Stimulated activated CD4-positive, alpha-beta T cell treated with anti-CD3 and anti-CD28 coated beads, Interleukin-4, amount 100 ng/mL, for 4 hours (primary cell): ENCODE data around the gene EPS15.
"Not testable (repeated sequence)": the region's sequence is repeated elsewhere in the genome, so short reads cannot be mapped to it uniquely, and the experiment has no call there.

Source experiments
- DNase-seq, 2 experiments: peaks; one replicate each; pipeline ENCODE4 v3.0.0-alpha.2; 2020

Gene EPS15

GRCh38 chr1:51519048-51519864 is at the start of gene EPS15:
TSS of gene EPS15 (minus strand) at chr1:51519266. CDS start at chr1:51519231, 35 bp downstream.
- DNase-seq: peak; percentile 79 to 92

DNA sequence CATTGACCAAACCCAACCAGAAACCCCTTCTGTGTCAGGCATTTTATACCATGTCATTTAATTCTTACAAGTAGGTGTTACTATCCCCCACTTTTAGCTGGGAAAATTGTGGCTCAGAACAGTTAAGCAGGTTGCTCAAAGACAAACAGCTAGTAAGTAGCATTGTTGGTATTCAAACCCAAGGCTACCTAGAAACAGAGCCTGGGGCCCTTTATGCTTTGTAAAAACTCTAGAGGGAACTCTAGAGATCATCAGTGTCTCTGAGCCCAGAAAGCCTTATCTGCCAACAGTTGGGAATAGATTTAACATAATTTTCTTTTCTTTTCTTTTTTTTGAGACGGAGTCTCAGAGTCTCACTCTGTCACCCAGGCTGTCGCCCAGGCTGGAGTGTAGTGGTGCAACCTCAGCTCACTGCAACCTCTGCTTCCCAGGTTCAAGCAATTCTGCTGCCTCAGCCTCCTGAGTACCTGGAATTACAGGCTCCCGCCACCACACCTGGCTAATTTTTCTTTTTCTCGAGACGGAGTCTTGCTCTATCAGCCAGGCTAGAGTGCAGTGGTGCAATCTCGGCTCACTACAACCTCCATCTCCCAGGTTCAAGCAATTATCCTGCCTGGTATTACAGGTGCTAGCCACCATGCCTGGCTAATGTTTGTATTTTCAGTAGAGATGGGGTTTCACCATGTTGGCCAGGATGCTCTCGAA is 49.3 kb upstream of the EPS15 start:
- DNase-seq: no peak

DNA sequence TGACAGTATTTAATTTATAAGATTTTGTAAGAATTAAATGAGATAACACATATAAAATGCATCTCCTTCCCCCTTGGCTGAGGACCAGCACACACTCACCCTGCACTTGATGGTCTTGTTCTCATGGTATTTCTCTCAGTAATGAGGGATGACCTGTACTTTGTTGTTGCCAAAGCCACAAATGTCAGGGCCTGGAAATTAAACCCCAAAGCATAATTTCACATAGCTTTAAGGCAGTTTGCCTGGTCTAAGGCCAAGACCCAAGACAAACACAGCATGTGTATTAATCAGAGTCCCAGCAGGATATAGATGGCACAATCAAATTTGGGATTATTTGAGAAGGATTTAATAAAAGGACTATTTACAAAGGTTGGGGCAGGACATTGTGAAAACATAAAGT is 48.6 kb upstream of the EPS15 start:
- no peak for DNase-seq

GRCh38 chr1:51566260-51566659 is 47.2 kb upstream of the EPS15 start:
- DNase-seq: no peak

DNA sequence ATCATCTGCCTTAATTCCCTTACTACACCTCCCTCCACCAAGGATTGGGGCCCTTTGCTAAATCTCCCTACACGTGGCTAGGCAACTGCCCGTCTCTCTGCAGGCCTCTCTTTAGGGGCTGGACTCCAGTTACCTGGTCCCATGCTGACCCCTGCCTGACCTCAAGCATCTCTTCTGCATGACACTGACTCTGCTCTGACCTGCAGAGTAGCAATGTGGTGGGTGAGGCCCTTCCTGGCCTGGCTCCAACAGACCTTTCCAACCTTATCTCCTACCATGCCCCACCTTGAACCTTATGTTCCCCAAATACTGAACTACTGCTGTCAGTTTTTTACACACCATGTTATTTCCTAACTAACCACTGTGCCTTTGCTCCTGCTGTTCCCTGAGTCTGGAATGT is 45.9 kb upstream of the EPS15 start:
- no peak for DNase-seq

DNA sequence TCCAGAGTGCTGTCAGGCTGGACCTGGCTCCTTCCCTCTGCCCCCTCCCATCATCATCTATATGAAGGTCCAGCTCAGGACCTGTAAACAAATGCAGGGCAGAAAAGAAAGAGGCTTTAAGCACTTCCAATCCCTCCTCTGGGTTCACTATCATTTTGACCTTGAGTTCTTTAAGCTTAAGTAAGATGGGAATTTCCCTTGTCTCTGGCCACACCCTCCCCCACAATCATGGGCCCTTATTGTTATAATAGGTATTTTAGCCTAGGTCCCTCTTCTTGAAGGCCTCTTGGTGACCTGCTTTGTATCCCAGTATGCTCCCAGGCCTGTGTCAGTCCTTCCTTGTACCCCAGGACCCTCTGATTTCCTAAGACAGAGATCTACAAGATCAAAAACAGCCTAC is 45.1 kb upstream of the EPS15 start:
- DNase-seq: no peak

GRCh38 chr1:51561702-51562101 is 42.6 kb upstream of the EPS15 start:
- DNase-seq: no peak

- DNase-seq: not testable (repeated sequence)
Measured at GRCh38 chr1:51560895-51561294, 41.8 kb upstream of the EPS15 start.

- DNase-seq: no peak
Measured at GRCh38 chr1:51560034-51560433, 41.0 kb upstream of the EPS15 start.

- DNase-seq: no peak
Measured at GRCh38 chr1:51559501-51559900, 40.4 kb upstream of the EPS15 start.

DNA sequence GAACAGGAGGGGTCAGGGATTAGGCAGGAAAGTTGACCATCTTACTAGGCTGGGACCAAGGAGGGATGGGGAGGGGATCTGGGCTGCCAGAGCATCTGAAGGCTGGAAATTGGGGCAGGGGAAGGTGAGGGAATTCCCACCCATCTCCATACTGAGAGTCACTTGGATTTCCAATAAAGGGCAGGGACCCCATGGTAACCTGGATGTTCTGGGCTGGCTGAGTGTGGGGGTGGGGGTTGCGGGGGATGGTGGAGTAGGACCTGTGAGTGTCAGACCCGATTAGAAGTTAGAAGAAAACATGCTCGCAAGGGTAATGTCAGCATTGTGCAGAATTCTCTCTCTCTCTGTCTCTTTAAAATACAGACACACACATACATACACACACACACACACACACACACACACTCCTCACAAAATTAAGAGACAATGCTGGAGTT is 40.0 kb upstream of the EPS15 start:
- no peak for DNase-seq

GRCh38 chr1:51558375-51558924 is 39.4 kb upstream of the EPS15 start:
- no peak for DNase-seq

GRCh38 chr1:51557168-51557567 is 38.1 kb upstream of the EPS15 start:
- DNase-seq: no peak

DNA sequence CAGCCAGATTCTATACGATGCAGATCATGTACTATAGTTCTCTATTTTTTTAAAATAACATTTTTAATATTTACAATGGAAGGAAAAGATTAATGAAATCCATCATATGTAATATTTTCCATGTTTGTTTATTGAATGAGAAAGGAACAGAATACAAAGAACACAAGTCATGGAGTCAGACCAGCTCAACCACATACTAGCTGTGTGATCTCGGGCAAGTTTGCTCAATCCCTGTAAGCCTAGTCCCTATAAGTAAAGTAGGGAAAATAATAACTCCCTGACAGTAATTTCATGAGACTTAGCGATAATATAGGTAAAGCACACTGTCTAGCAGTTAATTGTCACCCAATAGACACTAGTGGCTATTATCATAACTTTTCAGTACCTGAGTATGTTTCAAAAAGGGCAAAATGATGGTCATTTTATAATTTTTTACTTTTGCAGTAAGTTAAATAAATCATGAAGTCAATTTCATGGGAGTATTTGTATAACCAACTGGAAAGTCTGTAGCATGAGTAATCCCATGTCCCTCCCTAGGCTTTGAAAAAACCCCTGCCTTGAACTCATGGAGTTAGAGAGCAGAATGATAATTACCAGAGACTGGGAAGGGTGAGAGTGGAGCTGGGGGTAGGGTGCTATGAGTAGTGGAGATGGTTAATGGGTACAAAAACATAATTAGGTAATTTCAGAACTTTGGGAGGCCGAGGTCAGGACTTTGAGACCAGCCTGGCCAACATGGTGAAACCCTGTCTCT is 37.0 kb upstream of the EPS15 start:
- no peak for DNase-seq

- no peak for DNase-seq
Measured at GRCh38 chr1:51553911-51554310, 34.8 kb upstream of the EPS15 start.

- no peak for DNase-seq
Measured at GRCh38 chr1:51552929-51553807, 34.1 kb upstream of the EPS15 start.

DNA sequence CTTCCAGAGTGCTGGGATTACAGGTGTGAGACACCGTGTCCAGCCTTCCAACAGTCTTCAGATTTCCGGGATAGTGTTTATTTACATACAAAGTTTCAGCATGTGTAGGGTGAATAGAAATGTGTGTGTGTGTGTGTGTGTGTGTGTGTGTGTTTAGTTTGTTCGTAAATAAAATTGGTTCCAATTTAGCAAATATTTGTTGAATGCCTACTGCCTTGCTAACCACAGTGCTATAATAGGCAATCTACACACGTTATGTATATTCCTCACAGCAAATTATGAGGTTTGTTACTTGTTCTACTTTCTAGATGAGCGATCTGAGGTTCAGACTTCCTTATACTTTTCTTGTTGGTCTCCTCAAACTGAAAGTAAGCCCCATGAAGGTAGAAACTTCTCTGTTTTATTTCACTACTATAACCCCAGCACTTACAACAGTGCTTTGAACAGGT is 32.8 kb upstream of the EPS15 start:
- no peak for DNase-seq

DNA sequence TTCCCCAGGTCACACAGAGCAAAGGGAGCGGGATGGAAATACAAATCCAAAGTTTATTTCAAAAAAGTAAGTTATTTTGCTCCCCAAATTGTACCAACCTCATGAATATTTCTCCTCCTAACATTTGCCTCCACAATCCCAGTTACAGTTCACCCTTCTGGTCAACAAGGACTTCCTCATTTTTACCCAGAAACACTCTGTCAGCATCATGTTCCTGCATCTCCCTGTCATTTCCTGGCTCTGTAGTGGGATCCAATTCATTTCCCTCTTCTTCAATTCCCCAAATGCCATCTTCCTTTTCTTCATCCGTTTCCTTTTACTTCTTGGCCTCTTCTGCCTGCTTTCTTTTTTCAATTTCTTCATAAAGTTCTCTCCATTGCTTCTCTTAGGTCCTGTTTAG is 32.0 kb upstream of the EPS15 start:
- no peak for DNase-seq

GRCh38 chr1:51549901-51550300 is 30.8 kb upstream of the EPS15 start:
- DNase-seq: no peak

DNA sequence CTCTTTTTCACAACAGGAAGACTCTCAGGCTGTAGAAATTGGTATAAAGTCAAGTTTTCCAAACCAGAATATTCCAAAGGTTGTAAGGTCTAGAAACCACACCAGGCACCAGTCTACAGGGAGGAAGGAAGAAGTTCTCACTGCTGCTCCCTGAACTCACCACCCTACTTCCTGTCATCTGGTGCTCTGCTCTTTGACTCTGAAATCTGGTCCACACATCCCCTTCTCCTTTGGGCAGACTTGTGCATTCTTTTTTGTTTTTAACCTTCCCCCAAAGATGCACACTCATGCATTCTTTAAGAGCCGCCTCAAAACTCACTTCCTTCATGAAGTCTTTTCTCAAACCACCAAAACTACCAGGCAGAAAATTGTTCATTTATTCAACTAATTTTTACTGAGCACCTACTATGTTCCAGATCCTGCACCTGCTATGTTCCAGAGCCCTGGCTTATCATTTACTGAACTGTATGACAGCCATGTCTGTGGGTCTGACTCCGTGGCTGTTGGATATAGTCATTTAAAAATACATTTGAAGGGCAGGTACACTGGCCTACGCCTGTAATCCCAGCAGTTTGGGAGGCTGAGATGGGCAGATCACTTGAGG is 30.1 kb upstream of the EPS15 start:
- no peak for DNase-seq

- no peak for DNase-seq
Measured at GRCh38 chr1:51543858-51544257, 24.8 kb upstream of the EPS15 start.
